ENCODE measurements around the gene PYGB. TPM values are rescaled to one million over a fixed set of nuclear protein-coding genes. Genes with fewer than 3 reads are reported as not detected.

PYGB gene
- total and polyA plus RNA-seq, 7 donors = 4.9 to 22.3 (median 9.5) TPM

- Histone ChIP-seq H3K9me3 (no peaks in the 10 kb centered on the region), H3K4me1 (peaks cover 10% of the 10 kb centered on the region), H3K4me3 (no peak overlapping the region), H3K36me3 (ENCODE audit: insufficient read depth in 1 of 2, low read depth in 1 of 2) (peaks cover 6 to 70% of the 10 kb centered on the region in 2 donors), H3K27me3 (ENCODE audit: insufficient read depth in 3 of 3, low read length in 2 of 3) (no peaks in the 10 kb centered on the region), H3K27ac (no peak overlapping the region)
- no peak for ATAC-seq
- no peak for TF ChIP-seq CTCF (IDR thresholded peaks at IDR 0.05)
- WGBS, 3 donors = 92% methylated on average over 8 of the region's 8 CpGs
- no peak for DNase-seq
- intact Hi-C loops (cut with DNase I) = no loop called here
These were observed 29.8 kb upstream of the PYGB start for GRCh38 chr20:25218109-25218486.

- 86 to 93% (median 91%) methylated on average over 12 of the region's 12 CpGs for WGBS, 3 donors
- no peaks in the 10 kb centered on the region for H3K27me3 ChIP-seq (ENCODE audit: insufficient read depth in 3 of 3, low read length in 2 of 3)
- intact Hi-C loops (cut with DNase I) = no loop called here
- ATAC-seq = no peak
- no peak overlapping the region for H3K27ac ChIP-seq
- no peak for DNase-seq
- TF ChIP-seq CTCF (IDR thresholded peaks at IDR 0.05) = no peak
- peaks cover 6 to 66% of the 10 kb centered on the region in 2 donors for H3K36me3 ChIP-seq (ENCODE audit: insufficient read depth in 1 of 2, low read depth in 1 of 2)
- peaks cover 10% of the 10 kb centered on the region for H3K4me1 ChIP-seq
- no peaks in the 10 kb centered on the region for H3K9me3 ChIP-seq
- H3K4me3 ChIP-seq = no peak overlapping the region
These were observed 29.4 kb upstream of the PYGB start for GRCh38 chr20:25218492-25218891.

GRCh38 chr20:25219365-25219764 lies 28.5 kb upstream of the PYGB start:
- intact Hi-C loops (cut with DNase I) = no loop called here
- 96 to 99% (median 97%) methylated on average over 7 of the region's 7 CpGs for WGBS, 3 donors
- Histone ChIP-seq H3K4me3 (no peak overlapping the region), H3K36me3 (ENCODE audit: insufficient read depth in 1 of 2, low read depth in 1 of 2) (peaks cover 6 to 64% of the 10 kb centered on the region in 2 donors), H3K9me3 (no peaks in the 10 kb centered on the region), H3K27ac (no peak overlapping the region), H3K27me3 (ENCODE audit: insufficient read depth in 3 of 3, low read length in 2 of 3) (no peaks in the 10 kb centered on the region), H3K4me1 (peaks cover 10% of the 10 kb centered on the region)
- no peak for ATAC-seq
- TF ChIP-seq CTCF (IDR thresholded peaks at IDR 0.05) = no peak
- DNase-seq = no peak

GRCh38 chr20:25220021-25220730 lies 27.7 kb upstream of the PYGB start:
- peak in 3 of 4 donors; percentile 9 to 21 (median 14) for ATAC-seq
- intact Hi-C loops (cut with DNase I) = no loop called here
- WGBS, 3 donors = 66 to 80% (median 67%) methylated on average over 15 to 16 of the region's 16 CpGs
- Histone ChIP-seq H3K27ac (peak overlapping the region; percentile 61), H3K36me3 (ENCODE audit: insufficient read depth in 1 of 2, low read depth in 1 of 2) (peaks cover 6 to 64% of the 10 kb centered on the region in 2 donors), H3K4me3 (no peak overlapping the region), H3K4me1 (peaks cover 10% of the 10 kb centered on the region), H3K9me3 (no peaks in the 10 kb centered on the region), H3K27me3 (ENCODE audit: insufficient read depth in 3 of 3, low read length in 2 of 3) (no peaks in the 10 kb centered on the region)
- DNase-seq = no peak
- TF ChIP-seq CTCF (IDR thresholded peaks at IDR 0.05) = no peak

Measured in psoas muscle (tissue), 8 donors.